ENCODE measurements around the gene RBBP8. TPM values are rescaled to one million over a fixed set of nuclear protein-coding genes. Genes with fewer than 3 reads are reported as not detected.
"Not testable (repeated sequence)": the region's sequence is repeated elsewhere in the genome, so short reads cannot be mapped to it uniquely, and the experiment has no call there.

Gene RBBP8
- total RNA-seq: 10 to 100 TPM in 1 of 2 donors, 1 to 10 TPM in 1; 9.7 to 10.2 TPM

GRCh38 chr18:22933206-22933965 is at the start of gene RBBP8:
Gene RBBP8 (plus strand): TSS chr18:22933328. CDS start chr18:22936852, 3,524 bp downstream.
- Histone ChIP-seq H3K4me3 (peak within 1 kb of the TSS; percentile 87), H3K4me1 (ENCODE audit: control insufficient read depth in 1 of 2, low read depth in 2 of 2) (no peaks in the 10 kb centered on the region), H3K27ac (peak within 1 kb of the TSS; percentile 89 to 93), H3K27me3 (replicated peaks; ENCODE audit: insufficient read depth) (no peaks in the 10 kb centered on the region), H3K9me3 (no peaks in the 10 kb centered on the region), H3K36me3 (no peaks in the 10 kb centered on the region)
- peak; percentile 86 for ATAC-seq (ENCODE audit: insufficient number of reproducible peaks, low FRiP score, low read depth)
- peak; percentile 21 for DNase-seq (ENCODE audit: low spot score)
- TF ChIP-seq, protein P1, sequence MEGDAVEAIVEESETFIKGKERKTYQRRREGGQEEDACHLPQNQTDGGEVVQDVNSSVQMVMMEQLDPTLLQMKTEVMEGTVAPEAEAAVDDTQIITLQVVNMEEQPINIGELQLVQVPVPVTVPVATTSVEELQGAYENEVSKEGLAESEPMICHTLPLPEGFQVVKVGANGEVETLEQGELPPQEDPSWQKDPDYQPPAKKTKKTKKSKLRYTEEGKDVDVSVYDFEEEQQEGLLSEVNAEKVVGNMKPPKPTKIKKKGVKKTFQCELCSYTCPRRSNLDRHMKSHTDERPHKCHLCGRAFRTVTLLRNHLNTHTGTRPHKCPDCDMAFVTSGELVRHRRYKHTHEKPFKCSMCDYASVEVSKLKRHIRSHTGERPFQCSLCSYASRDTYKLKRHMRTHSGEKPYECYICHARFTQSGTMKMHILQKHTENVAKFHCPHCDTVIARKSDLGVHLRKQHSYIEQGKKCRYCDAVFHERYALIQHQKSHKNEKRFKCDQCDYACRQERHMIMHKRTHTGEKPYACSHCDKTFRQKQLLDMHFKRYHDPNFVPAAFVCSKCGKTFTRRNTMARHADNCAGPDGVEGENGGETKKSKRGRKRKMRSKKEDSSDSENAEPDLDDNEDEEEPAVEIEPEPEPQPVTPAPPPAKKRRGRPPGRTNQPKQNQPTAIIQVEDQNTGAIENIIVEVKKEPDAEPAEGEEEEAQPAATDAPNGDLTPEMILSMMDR (IDR thresholded peaks at IDR 0.05): no peak

- H3K36me3 ChIP-seq: no peaks in the 10 kb centered on the region
- DNase-seq (ENCODE audit: low spot score): no peak
- H3K4me3 ChIP-seq: no peak overlapping the region
- no peak for ATAC-seq (ENCODE audit: insufficient number of reproducible peaks, low FRiP score, low read depth)
- no peaks in the 10 kb centered on the region for H3K9me3 ChIP-seq
- no peak overlapping the region for H3K27ac ChIP-seq
- H3K27me3 ChIP-seq (replicated peaks; ENCODE audit: insufficient read depth): no peaks in the 10 kb centered on the region
- no peaks in the 10 kb centered on the region for H3K4me1 ChIP-seq (ENCODE audit: control insufficient read depth in 1 of 2, low read depth in 2 of 2)
- TF ChIP-seq, protein P1 (IDR thresholded peaks at IDR 0.05): no peak
These were observed 49.3 kb upstream of the RBBP8 start for GRCh38 chr18:22883827-22884226.

DNA sequence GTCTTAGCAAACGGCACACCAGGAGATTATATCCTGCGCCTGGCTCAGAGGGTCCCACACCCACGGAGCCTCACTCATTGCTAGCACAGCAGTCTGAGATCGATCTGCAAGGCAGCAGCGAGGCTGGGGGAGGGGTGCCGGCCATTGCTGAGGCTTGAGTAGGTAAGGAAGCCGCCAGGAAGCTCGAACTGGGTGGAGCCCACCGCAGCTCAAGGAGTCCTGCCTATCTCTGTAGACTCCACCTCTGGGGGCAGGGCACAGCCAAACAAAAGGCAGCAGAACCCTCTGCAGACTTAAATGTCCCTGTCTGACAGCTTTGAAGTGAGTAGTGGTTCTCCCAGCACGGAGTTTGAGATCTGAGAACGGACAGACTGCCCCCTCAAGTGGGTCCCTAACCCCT is 47.4 kb upstream of the RBBP8 start:
- H3K4me1 ChIP-seq (ENCODE audit: control insufficient read depth in 1 of 2, low read depth in 2 of 2); H3K9me3 ChIP-seq; H3K4me3 ChIP-seq; H3K27me3 ChIP-seq (replicated peaks; ENCODE audit: insufficient read depth); ATAC-seq (ENCODE audit: insufficient number of reproducible peaks, low FRiP score, low read depth); DNase-seq (ENCODE audit: low spot score); H3K27ac ChIP-seq; H3K36me3 ChIP-seq: not testable (repeated sequence)

- Histone ChIP-seq H3K27ac (no peak overlapping the region), H3K9me3 (no peaks in the 10 kb centered on the region), H3K27me3 (replicated peaks; ENCODE audit: insufficient read depth) (no peaks in the 10 kb centered on the region), H3K4me3 (no peak overlapping the region), H3K36me3 (no peaks in the 10 kb centered on the region), H3K4me1 (ENCODE audit: control insufficient read depth in 1 of 2, low read depth in 2 of 2) (no peaks in the 10 kb centered on the region)
- no peak for ATAC-seq (ENCODE audit: insufficient number of reproducible peaks, low FRiP score, low read depth)
- no peak for DNase-seq (ENCODE audit: low spot score)
- TF ChIP-seq, protein P1 (IDR thresholded peaks at IDR 0.05): no peak
These were observed 33.7 kb upstream of the RBBP8 start for GRCh38 chr18:22899421-22899820.

GRCh38 chr18:22900558-22901238 is 32.4 kb upstream of the RBBP8 start:
- TF ChIP-seq, protein P1 (IDR thresholded peaks at IDR 0.05): no peak
- no peak for DNase-seq (ENCODE audit: low spot score)
- Histone ChIP-seq H3K4me1 (ENCODE audit: control insufficient read depth in 1 of 2, low read depth in 2 of 2) (no peaks in the 10 kb centered on the region), H3K9me3 (no peaks in the 10 kb centered on the region), H3K27me3 (replicated peaks; ENCODE audit: insufficient read depth) (no peaks in the 10 kb centered on the region), H3K27ac (no peak overlapping the region), H3K4me3 (no peak overlapping the region), H3K36me3 (no peaks in the 10 kb centered on the region)
- no peak for ATAC-seq (ENCODE audit: insufficient number of reproducible peaks, low FRiP score, low read depth)
